ENCODE results near the gene PHLPP1.

DNA sequence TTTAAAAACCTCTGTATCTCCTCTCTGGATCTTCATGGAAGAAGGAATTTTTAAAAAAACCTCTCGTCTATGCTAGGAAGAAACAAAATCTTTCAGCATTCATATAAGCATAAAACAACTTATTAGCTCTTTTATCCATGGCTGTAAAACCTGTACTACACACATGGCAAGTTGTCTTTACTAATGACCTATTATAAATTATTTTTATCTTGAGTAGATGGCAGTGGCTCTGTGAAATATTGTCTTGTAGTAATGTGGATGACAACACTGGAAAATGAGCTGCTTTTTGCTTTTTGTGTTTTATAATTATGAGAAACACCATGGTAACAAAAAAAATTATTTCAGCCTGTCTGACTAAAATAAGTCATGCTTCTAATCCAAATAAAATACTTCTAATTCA, 18.9 kb downstream of the PHLPP1 start:
- TF ChIP-seq, protein P1, sequence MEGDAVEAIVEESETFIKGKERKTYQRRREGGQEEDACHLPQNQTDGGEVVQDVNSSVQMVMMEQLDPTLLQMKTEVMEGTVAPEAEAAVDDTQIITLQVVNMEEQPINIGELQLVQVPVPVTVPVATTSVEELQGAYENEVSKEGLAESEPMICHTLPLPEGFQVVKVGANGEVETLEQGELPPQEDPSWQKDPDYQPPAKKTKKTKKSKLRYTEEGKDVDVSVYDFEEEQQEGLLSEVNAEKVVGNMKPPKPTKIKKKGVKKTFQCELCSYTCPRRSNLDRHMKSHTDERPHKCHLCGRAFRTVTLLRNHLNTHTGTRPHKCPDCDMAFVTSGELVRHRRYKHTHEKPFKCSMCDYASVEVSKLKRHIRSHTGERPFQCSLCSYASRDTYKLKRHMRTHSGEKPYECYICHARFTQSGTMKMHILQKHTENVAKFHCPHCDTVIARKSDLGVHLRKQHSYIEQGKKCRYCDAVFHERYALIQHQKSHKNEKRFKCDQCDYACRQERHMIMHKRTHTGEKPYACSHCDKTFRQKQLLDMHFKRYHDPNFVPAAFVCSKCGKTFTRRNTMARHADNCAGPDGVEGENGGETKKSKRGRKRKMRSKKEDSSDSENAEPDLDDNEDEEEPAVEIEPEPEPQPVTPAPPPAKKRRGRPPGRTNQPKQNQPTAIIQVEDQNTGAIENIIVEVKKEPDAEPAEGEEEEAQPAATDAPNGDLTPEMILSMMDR (IDR thresholded peaks at IDR 0.05): no peak
- no peak for TF ChIP-seq POLR2A (IDR thresholded peaks at IDR 0.05)
